Keratinocyte (primary cell): ENCODE measurements around the gene ATP2B1. TPM values are rescaled to one million over a fixed set of nuclear protein-coding genes. Genes with fewer than 3 reads are reported as not detected.

ENCODE experiments used
- DNase-seq: peaks from one replicate; pipeline ENCODE4 v3.0.0-alpha.2; 2011; ENCODE audit warnings: low read depth, missing footprints, low spot score
- FAIRE-seq: peaks from 2 replicates; lab custom pipeline; 2011; peaks lifted over from hg19 to GRCh38; lab: Jason Lieb, UNC
- H2AFZ ChIP-seq: 2 replicates; pipeline ENCODE4 v1.6.0; 2012; ENCODE audit warnings: low read length, control low read depth, inconsistent platforms; ENCODE audit not compliant: control insufficient read depth
- H3K27ac ChIP-seq: 2 replicates; pipeline ENCODE4 v1.5.1; 2011; ENCODE audit warnings: low read length; ENCODE audit not compliant: control insufficient read depth, insufficient read depth
- H3K27me3 ChIP-seq: 3 replicates; pipeline ENCODE4 v1.6.0; 2011; ENCODE audit warnings: low read length; ENCODE audit not compliant: control insufficient read depth, insufficient read depth; ENCODE audit errors: extremely low read depth
- H3K36me3 ChIP-seq, 2 experiments: 2 replicates in 1 of 2; 3 replicates in 1 of 2; pipeline ENCODE4 v1.5.1; 2011; ENCODE audit warnings: low read length in 2 of 2, mild to moderate bottlenecking in 1 of 2; ENCODE audit not compliant: control insufficient read depth in 2 of 2, insufficient read depth in 2 of 2; ENCODE audit errors: extremely low read depth in 1 of 2
- H3K4me1 ChIP-seq: 3 replicates; pipeline ENCODE4 v1.5.1; 2011; ENCODE audit warnings: low read length; ENCODE audit not compliant: control insufficient read depth, insufficient read depth; ENCODE audit errors: extremely low read depth
- H3K4me2 ChIP-seq: 3 replicates; pipeline ENCODE4 v1.6.0; 2011; ENCODE audit warnings: low read depth, low read length; ENCODE audit not compliant: control insufficient read depth, insufficient read depth; ENCODE audit errors: extremely low read depth
- H3K4me3 ChIP-seq, 3 experiments: fragments of 200-600 bp in 1 of 3; sonication (generic) in 1 of 3; 2 replicates in 2 of 3; 3 replicates in 1 of 3; pipeline ENCODE4 v1.5.1; 2011 to 2016; ENCODE audit warnings: low read length in 3 of 3, mild to moderate bottlenecking in 3 of 3, control low read depth in 2 of 3, inconsistent platforms in 1 of 3, low read depth in 1 of 3, mixed read lengths in 1 of 3, mixed run types in 1 of 3, moderate library complexity in 1 of 3; ENCODE audit not compliant: control insufficient read depth in 2 of 3, insufficient read depth in 2 of 3; ENCODE audit errors: extremely low read depth in 1 of 3
- H3K79me2 ChIP-seq: 2 replicates; pipeline ENCODE4 v1.6.0; 2012; ENCODE audit warnings: low read length; ENCODE audit not compliant: control insufficient read depth, insufficient read depth
- H3K9ac ChIP-seq: 3 replicates; pipeline ENCODE4 v1.6.0; 2011; ENCODE audit warnings: low read length; ENCODE audit not compliant: control insufficient read depth, insufficient read depth; ENCODE audit errors: extremely low read depth
- H3K9me1 ChIP-seq: 3 replicates; pipeline ENCODE4 v1.6.0; 2011; ENCODE audit warnings: low read length; ENCODE audit not compliant: control insufficient read depth, insufficient read depth; ENCODE audit errors: extremely low read depth
- H3K9me3 ChIP-seq: 2 replicates; pipeline ENCODE4 v1.5.1; 2012; ENCODE audit warnings: low read depth, low read length; ENCODE audit not compliant: control insufficient read depth
- H4K20me1 ChIP-seq: 3 replicates; pipeline ENCODE4 v1.6.0; 2011; ENCODE audit warnings: low read length; ENCODE audit not compliant: control insufficient read depth, insufficient read depth; ENCODE audit errors: extremely low read depth
- CTCF ChIP-seq, 3 experiments: IDR thresholded peaks in 1 of 3; conservative IDR thresholded peaks in 1 of 3; optimal IDR thresholded peaks in 1 of 3; 2 replicates in 2 of 3; 3 replicates in 1 of 3; pipeline versions ENCODE3 to v1.5.1; 2011; ENCODE audit warnings: low read length in 3 of 3, mild to moderate bottlenecking in 3 of 3, moderate library complexity in 2 of 3, control low read depth in 1 of 3, inconsistent platforms in 1 of 3; ENCODE audit not compliant: insufficient read depth in 2 of 3; ENCODE audit errors: extremely low read depth in 1 of 3
- EZH2 ChIP-seq: IDR thresholded peaks from one replicate; pipeline ENCODE4 v1.6.1; 2012; ENCODE audit warnings: inconsistent platforms, mild to moderate bottlenecking, low read length, moderate library complexity
- dilution Hi-C: fragments of 300-500 bp; cut with MboI; formaldehyde crosslinking; loops from one replicate; pipeline ENCODE4 v1.7.0; 2020; ENCODE audit warnings: low sequenced_read_pairs; ENCODE audit not compliant: extremely low pct_ligation_motif_present
- polyA plus RNA-seq, 5 experiments: library from polyadenylated mRNA; depleted of rRNA in 3 of 5; stranded (reverse) in 3 of 5; stranded (forward) in 1 of 5; unstranded in 1 of 5; fragments of >200 nt; gene quantifications; 1 replicate in 1 of 5; 2 replicates in 3 of 5; 3 replicates in 1 of 5; pipeline versions ENCODE4 v1.2.1 to v1.2.3, GENCODE V29; 2011 to 2012; ENCODE audit warnings: missing spikeins in 2 of 5, low read depth in 1 of 5, low replicate concordance in 1 of 5

Gene ATP2B1
- polyA plus RNA-seq, 1 donor (not counting 4 experiments of a cell fraction or from before 2014, with no cell fraction given): 24.6 TPM

- DNase-seq: no peak
- Histone ChIP-seq H2AFZ (no peak overlapping the region), H3K4me1 (no peaks in the 10 kb centered on the region), H3K79me2 (peaks cover 77% of the 10 kb centered on the region), H3K27ac (no peak overlapping the region), H3K9me3 (no peaks in the 10 kb centered on the region), H3K9ac (no peak overlapping the region), H3K4me3 (no peak overlapping the region), H4K20me1 (peaks cover 2% of the 10 kb centered on the region), H3K4me2 (no peak overlapping the region), H3K9me1 (peaks cover 2% of the 10 kb centered on the region), H3K27me3 (no peaks in the 10 kb centered on the region), H3K36me3 (no peaks in the 10 kb centered on the region)
- TF ChIP-seq EZH2 (no peak), CTCF (optimal IDR thresholded peaks at IDR 0.05 in 1 of 3, IDR thresholded peaks at IDR 0.05 in 1 of 3, conservative IDR thresholded peaks at IDR 0.05 in 1 of 3; ENCODE audit: extremely low read depth in 1 of 3, insufficient read depth in 2 of 3, low read length in 3 of 3) (no peak)
- no peak for FAIRE-seq
- dilution Hi-C loops: no loop called here
Measured at GRCh38 chr12:89680409-89680808, 28.2 kb downstream of the ATP2B1 start.

GRCh38 chr12:89679631-89680030 lies 29.0 kb downstream of the ATP2B1 start:
- dilution Hi-C loops: no loop called here
- peaks cover 2% of the 10 kb centered on the region for H4K20me1 ChIP-seq
- no peak overlapping the region for H3K4me2 ChIP-seq
- no peaks in the 10 kb centered on the region for H3K9me3 ChIP-seq
- H3K27me3 ChIP-seq: no peaks in the 10 kb centered on the region
- H3K79me2 ChIP-seq: peaks cover 79% of the 10 kb centered on the region
- DNase-seq: no peak
- H2AFZ ChIP-seq: no peak overlapping the region
- no peaks in the 10 kb centered on the region for H3K4me1 ChIP-seq
- H3K36me3 ChIP-seq: no peaks in the 10 kb centered on the region
- no peak for FAIRE-seq
- H3K27ac ChIP-seq: no peak overlapping the region
- peaks cover 1% of the 10 kb centered on the region for H3K9me1 ChIP-seq
- H3K9ac ChIP-seq: no peak overlapping the region
- no peak for TF ChIP-seq EZH2
- no peak for TF ChIP-seq CTCF (optimal IDR thresholded peaks at IDR 0.05 in 1 of 3, IDR thresholded peaks at IDR 0.05 in 1 of 3, conservative IDR thresholded peaks at IDR 0.05 in 1 of 3; ENCODE audit: extremely low read depth in 1 of 3, insufficient read depth in 2 of 3, low read length in 3 of 3)
- no peak overlapping the region for H3K4me3 ChIP-seq
